ENCODE results near the gene M1AP. TPM values are rescaled to one million over a fixed set of nuclear protein-coding genes. Genes with fewer than 3 reads are reported as not detected.

Gene M1AP
- total RNA-seq, 1 experiment from 2014 or later: not detected

DNA sequence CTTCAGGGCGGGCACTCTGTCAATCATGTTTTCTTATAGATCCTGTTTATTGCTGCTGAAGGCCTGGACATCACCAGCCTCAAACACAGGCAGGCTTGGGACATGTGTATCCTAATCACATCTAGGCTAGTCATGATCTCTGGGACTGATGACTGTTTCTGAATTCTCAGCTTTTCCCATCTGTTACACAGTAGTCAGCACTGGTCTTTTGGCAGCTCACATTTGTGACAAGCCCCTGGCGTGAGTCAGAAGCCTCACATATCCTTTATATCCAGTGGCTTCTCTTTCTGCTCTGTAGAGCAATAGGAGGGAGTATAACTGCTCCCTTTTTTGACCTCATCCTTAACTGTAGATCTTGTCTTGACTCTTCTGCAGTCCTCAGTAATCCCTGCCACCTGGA lies 10.4 kb upstream of the M1AP start:
- no peaks in the 10 kb centered on the region for H4K20me1 ChIP-seq (ENCODE audit: low read length)
- no peaks in the 10 kb centered on the region for H3K27me3 ChIP-seq (ENCODE audit: low read length)
- H3F3A ChIP-seq (ENCODE audit: low read length, unreplicated experiment): no peaks in the 10 kb centered on the region
- H3K4me2 ChIP-seq (ENCODE audit: low read length): no peak overlapping the region
- DNase-seq (peak; percentile 10), ATAC-seq (no peak)
- H3K9me3 ChIP-seq (ENCODE audit: low read length): no peaks in the 10 kb centered on the region
- no peak overlapping the region for H3K27ac ChIP-seq (ENCODE audit: low read length)
- H3K9me2 ChIP-seq (replicated peaks; ENCODE audit: low read length): no peaks in the 10 kb centered on the region
- BruUV-seq (replicated peaks): no TSS peak
- peaks cover 7% of the 10 kb centered on the region for H3K4me1 ChIP-seq (ENCODE audit: insufficient read depth, low read length)
- ChIA-PET POLR2A (ENCODE audit: unreplicated experiment) (no interaction called here), CTCF (no interaction called here)
- no peak for TF ChIP-seq EZH2 (IDR thresholded peaks at IDR 0.05; ENCODE audit: low read length, unreplicated experiment)
- TF ChIP-seq EZH2phosphoT487 (IDR thresholded peaks at IDR 0.05; ENCODE audit: borderline replicate concordance, low read length): no peak
- TF ChIP-seq, protein P1, sequence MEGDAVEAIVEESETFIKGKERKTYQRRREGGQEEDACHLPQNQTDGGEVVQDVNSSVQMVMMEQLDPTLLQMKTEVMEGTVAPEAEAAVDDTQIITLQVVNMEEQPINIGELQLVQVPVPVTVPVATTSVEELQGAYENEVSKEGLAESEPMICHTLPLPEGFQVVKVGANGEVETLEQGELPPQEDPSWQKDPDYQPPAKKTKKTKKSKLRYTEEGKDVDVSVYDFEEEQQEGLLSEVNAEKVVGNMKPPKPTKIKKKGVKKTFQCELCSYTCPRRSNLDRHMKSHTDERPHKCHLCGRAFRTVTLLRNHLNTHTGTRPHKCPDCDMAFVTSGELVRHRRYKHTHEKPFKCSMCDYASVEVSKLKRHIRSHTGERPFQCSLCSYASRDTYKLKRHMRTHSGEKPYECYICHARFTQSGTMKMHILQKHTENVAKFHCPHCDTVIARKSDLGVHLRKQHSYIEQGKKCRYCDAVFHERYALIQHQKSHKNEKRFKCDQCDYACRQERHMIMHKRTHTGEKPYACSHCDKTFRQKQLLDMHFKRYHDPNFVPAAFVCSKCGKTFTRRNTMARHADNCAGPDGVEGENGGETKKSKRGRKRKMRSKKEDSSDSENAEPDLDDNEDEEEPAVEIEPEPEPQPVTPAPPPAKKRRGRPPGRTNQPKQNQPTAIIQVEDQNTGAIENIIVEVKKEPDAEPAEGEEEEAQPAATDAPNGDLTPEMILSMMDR (conservative IDR thresholded peaks at IDR 0.05; ENCODE audit: low read depth, low read length): no peak
- no peak overlapping the region for H3K4me3 ChIP-seq (ENCODE audit: low read length)
- no peak overlapping the region for H2AFZ ChIP-seq (ENCODE audit: low read length)
- no peaks in the 10 kb centered on the region for H3K79me2 ChIP-seq (ENCODE audit: low read length)
- intact Hi-C loops (cut with micrococcal nuclease): loop anchor here (10.0 kb wide), 1 partner anchor 54 kb away; no protein-coding TSS in a partner anchor
- H3K36me3 ChIP-seq (ENCODE audit: low read depth, low read length): no peaks in the 10 kb centered on the region
- no peak overlapping the region for H3K9ac ChIP-seq (ENCODE audit: low read length)

DNA sequence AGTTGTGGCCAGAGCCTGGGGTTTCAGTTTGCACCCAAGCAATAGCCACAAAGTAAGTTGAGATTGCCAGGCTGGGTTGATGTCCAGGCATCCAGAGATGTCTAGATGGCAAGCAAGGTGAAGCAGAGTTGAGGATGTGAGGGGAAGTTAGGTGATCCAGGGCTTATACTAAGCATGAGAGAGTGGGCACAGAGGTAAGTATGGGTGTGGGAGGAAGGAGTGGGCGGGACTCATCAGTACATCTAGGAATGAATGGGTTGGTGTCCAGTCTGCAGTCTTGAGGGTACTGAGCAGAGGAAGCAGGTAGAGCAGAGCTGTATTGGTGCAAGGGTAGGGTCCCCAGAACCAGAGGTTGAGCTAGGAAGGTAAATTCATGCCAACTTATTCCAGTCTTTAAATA lies 7.4 kb upstream of the M1AP start:
- Histone ChIP-seq H3K4me1 (ENCODE audit: insufficient read depth, low read length) (peaks cover 7% of the 10 kb centered on the region), H3K27me3 (ENCODE audit: low read length) (no peaks in the 10 kb centered on the region), H3K9me2 (replicated peaks; ENCODE audit: low read length) (no peaks in the 10 kb centered on the region), H2AFZ (ENCODE audit: low read length) (no peak overlapping the region), H4K20me1 (ENCODE audit: low read length) (no peaks in the 10 kb centered on the region), H3K4me3 (ENCODE audit: low read length) (no peak overlapping the region), H3F3A (ENCODE audit: low read length, unreplicated experiment) (no peaks in the 10 kb centered on the region), H3K4me2 (ENCODE audit: low read length) (no peak overlapping the region), H3K9me3 (ENCODE audit: low read length) (no peaks in the 10 kb centered on the region), H3K9ac (ENCODE audit: low read length) (no peak overlapping the region), H3K79me2 (ENCODE audit: low read length) (no peaks in the 10 kb centered on the region), H3K36me3 (ENCODE audit: low read depth, low read length) (no peaks in the 10 kb centered on the region), H3K27ac (ENCODE audit: low read length) (no peak overlapping the region)
- BruUV-seq (replicated peaks): no TSS peak
- intact Hi-C loops (cut with micrococcal nuclease): loop anchor here (10.0 kb wide), 1 partner anchor 51 kb away; no protein-coding TSS in a partner anchor
- no peak for ATAC-seq
- ChIA-PET POLR2A (ENCODE audit: unreplicated experiment) (no interaction called here), CTCF (no interaction called here)
- TF ChIP-seq EZH2phosphoT487 (IDR thresholded peaks at IDR 0.05; ENCODE audit: borderline replicate concordance, low read length) (no peak), EZH2 (IDR thresholded peaks at IDR 0.05; ENCODE audit: low read length, unreplicated experiment) (no peak)
- TF ChIP-seq, protein P1 (conservative IDR thresholded peaks at IDR 0.05; ENCODE audit: low read depth, low read length): no peak
- no peak for DNase-seq

DNA sequence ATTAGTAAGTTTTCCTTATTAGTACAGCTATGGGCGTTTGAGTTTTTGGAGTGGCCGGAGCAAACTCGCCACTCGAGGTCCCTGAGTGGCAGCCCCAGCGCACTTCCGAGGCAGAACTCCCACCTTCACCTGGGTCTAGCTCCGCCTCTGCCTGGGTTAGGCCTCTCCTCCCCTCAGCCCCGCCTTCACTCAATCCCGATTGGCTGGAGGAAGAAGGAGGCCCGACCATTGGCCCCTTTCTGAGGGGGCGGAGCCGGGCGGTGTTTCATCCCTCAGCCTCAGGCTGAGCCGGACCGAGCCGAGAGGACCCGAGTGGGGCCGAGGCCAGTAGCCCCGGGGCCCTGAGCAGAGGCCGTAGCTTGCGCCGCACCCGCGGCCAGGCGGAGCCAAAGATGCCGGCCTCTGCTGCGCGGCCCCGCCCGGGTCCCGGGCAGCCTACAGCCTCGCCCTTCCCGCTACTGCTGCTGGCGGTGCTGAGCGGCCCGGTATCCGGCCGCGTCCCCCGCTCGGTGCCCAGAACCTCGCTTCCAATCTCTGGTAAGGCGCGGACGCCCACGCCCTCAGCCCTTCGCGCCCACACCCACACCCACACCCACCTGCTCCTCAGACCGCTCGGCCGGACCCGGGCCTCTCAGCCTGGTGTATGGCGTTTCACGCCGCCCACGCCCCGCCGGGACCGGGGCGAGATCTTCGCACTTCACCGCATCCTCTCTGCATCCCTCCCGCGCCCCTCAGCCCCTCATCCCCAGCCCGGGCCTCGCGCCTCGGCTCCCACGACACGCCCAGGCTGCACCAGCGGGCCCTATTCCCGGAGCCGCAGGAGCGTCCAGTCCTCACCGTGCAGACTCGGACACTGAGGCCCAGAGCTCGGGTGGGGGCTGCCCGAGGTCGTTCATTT lies 6.1 kb upstream of the M1AP start, which contains the start of gene SEMA4F:
SEMA4F (plus strand) TSS at position 263 of the 898 bp plus-strand sequence; CDS start at position 393, 130 bp downstream.
- peak; percentile 98 for DNase-seq
- BruUV-seq (replicated peaks): no TSS peak
- Histone ChIP-seq H3K36me3 (ENCODE audit: low read depth, low read length) (no peaks in the 10 kb centered on the region), H3K27ac (ENCODE audit: low read length) (no peak within 1 kb of the TSS), H3K9ac (ENCODE audit: low read length) (peak within 1 kb of the TSS; percentile 79), H4K20me1 (ENCODE audit: low read length) (no peaks in the 10 kb centered on the region), H2AFZ (ENCODE audit: low read length) (peak within 1 kb of the TSS; percentile 96), H3K79me2 (ENCODE audit: low read length) (no peaks in the 10 kb centered on the region), H3K9me3 (ENCODE audit: low read length) (no peaks in the 10 kb centered on the region), H3K27me3 (ENCODE audit: low read length) (no peaks in the 10 kb centered on the region), H3K9me2 (replicated peaks; ENCODE audit: low read length) (no peaks in the 10 kb centered on the region), H3F3A (ENCODE audit: low read length, unreplicated experiment) (no peaks in the 10 kb centered on the region), H3K4me3 (ENCODE audit: low read length) (peak within 1 kb of the TSS; percentile 82), H3K4me1 (ENCODE audit: insufficient read depth, low read length) (peaks cover 7% of the 10 kb centered on the region), H3K4me2 (ENCODE audit: low read length) (peak within 1 kb of the TSS; percentile 91)
- intact Hi-C loops (cut with micrococcal nuclease): loop anchor here (10.0 kb wide), 1 partner anchor 49 kb away; no protein-coding TSS in a partner anchor
- CTCF ChIA-PET: no interaction called here
- no peak for TF ChIP-seq EZH2phosphoT487 (IDR thresholded peaks at IDR 0.05; ENCODE audit: borderline replicate concordance, low read length)
- peak; percentile 99 for ATAC-seq
- POLR2A ChIA-PET (ENCODE audit: unreplicated experiment): interaction anchor here (0.7 kb wide), 2 partner anchors 40 to 52 kb away, joined by 4 to 6 read pairs; no protein-coding TSS in a partner anchor
